ENCODE data around the gene MT1F.

The MT1F gene

GRCh38 chr16:56637814-56638750 lies 19.7 kb upstream of the MT1F start, which contains the start of gene MT1A:
TSS of gene MT1A (plus strand) at chr16:56638666. CDS start at chr16:56638739, 73 bp downstream.
- no peak for TF ChIP-seq CTCF (IDR thresholded peaks at IDR 0.05)
- Histone ChIP-seq H3K27ac (no peak within 1 kb of the TSS), H3K9me3 (no peaks in the 10 kb centered on the region), H3K27me3 (peaks cover 100% of the 10 kb centered on the region), H3K4me3 (ENCODE audit: low read depth in 1 of 2, low read length in 1 of 2) (no peak within 1 kb of the TSS), H3K4me1 (ENCODE audit: control insufficient read depth in 1 of 2, insufficient read depth in 1 of 2, low read depth in 1 of 2, low read length in 1 of 2) (peaks cover 0 to 3% of the 10 kb centered on the region in 2 experiments), H3K36me3 (no peaks in the 10 kb centered on the region)

GRCh38 chr16:56639045-56639444 lies 18.7 kb upstream of the MT1F start:
- H3K27me3 ChIP-seq, result peaks cover 100% of the 10 kb centered on the region
- TF ChIP-seq CTCF (IDR thresholded peaks at IDR 0.05), result no peak
- H3K9me3 ChIP-seq, result no peaks in the 10 kb centered on the region
- H3K36me3 ChIP-seq, result no peaks in the 10 kb centered on the region
- H3K27ac ChIP-seq, result no peak overlapping the region
- H3K4me1 ChIP-seq (ENCODE audit: control insufficient read depth in 1 of 2, insufficient read depth in 1 of 2, low read depth in 1 of 2, low read length in 1 of 2), result peaks cover 0 to 3% of the 10 kb centered on the region in 2 experiments
- no peak overlapping the region for H3K4me3 ChIP-seq (ENCODE audit: low read depth in 1 of 2, low read length in 1 of 2)

- peaks cover 0 to 1% of the 10 kb centered on the region in 2 experiments for H3K4me1 ChIP-seq (ENCODE audit: control insufficient read depth in 1 of 2, insufficient read depth in 1 of 2, low read depth in 1 of 2, low read length in 1 of 2)
- H3K27me3 ChIP-seq, result peaks cover 100% of the 10 kb centered on the region
- no peak for TF ChIP-seq CTCF (IDR thresholded peaks at IDR 0.05)
- no peak overlapping the region for H3K27ac ChIP-seq
- H3K9me3 ChIP-seq, result no peaks in the 10 kb centered on the region
- H3K4me3 ChIP-seq (ENCODE audit: low read depth in 1 of 2, low read length in 1 of 2), result no peak overlapping the region
- no peaks in the 10 kb centered on the region for H3K36me3 ChIP-seq
Measured at GRCh38 chr16:56640076-56640475, 17.7 kb upstream of the MT1F start.

- Histone ChIP-seq H3K27me3 (peaks cover 100% of the 10 kb centered on the region), H3K27ac (no peak overlapping the region), H3K4me1 (ENCODE audit: control insufficient read depth in 1 of 2, insufficient read depth in 1 of 2, low read depth in 1 of 2, low read length in 1 of 2) (no peaks in the 10 kb centered on the region), H3K36me3 (no peaks in the 10 kb centered on the region), H3K4me3 (ENCODE audit: low read depth in 1 of 2, low read length in 1 of 2) (no peak overlapping the region), H3K9me3 (no peaks in the 10 kb centered on the region)
- TF ChIP-seq CTCF (IDR thresholded peaks at IDR 0.05), result no peak
Measured at GRCh38 chr16:56641166-56641565, 16.6 kb upstream of the MT1F start.

- Histone ChIP-seq H3K36me3 (no peaks in the 10 kb centered on the region), H3K4me1 (ENCODE audit: control insufficient read depth in 1 of 2, insufficient read depth in 1 of 2, low read depth in 1 of 2, low read length in 1 of 2) (no peaks in the 10 kb centered on the region), H3K27ac (no peak overlapping the region), H3K4me3 (ENCODE audit: low read depth in 1 of 2, low read length in 1 of 2) (no peak overlapping the region), H3K9me3 (no peaks in the 10 kb centered on the region), H3K27me3 (peaks cover 100% of the 10 kb centered on the region)
- no peak for TF ChIP-seq CTCF (IDR thresholded peaks at IDR 0.05)
Measured at GRCh38 chr16:56643080-56643778, 14.5 kb upstream of the MT1F start.

Measured in neutrophil (primary cell).